CD14-positive monocyte (primary cell): ENCODE results near the gene ACSF3. TPM values are rescaled to one million over a fixed set of nuclear protein-coding genes. Genes with fewer than 3 reads are reported as not detected.

Source experiments
- DNase-seq, 3 donors: peaks; one replicate each; pipeline ENCODE4 v3.0.0-alpha.2; 2011 to 2022
- H2AFZ ChIP-seq: 2 replicates; pipeline ENCODE4 v1.6.0; 2012; ENCODE audit warnings: mild to moderate bottlenecking, low read depth, low read length, inconsistent platforms; ENCODE audit not compliant: insufficient read depth, poor library complexity, severe bottlenecking
- H3K27ac ChIP-seq, 2 donors: 1 replicate in 1 of 2; 2 replicates in 1 of 2; pipeline ENCODE4 v1.5.1; 2012 to 2013; ENCODE audit warnings: low read length in 2 of 2, control low read depth in 1 of 2, inconsistent platforms in 1 of 2, low read depth in 1 of 2, mild to moderate bottlenecking in 1 of 2
- H3K27me3 ChIP-seq, 2 donors: one replicate each; pipeline versions ENCODE4 v1.6.0 to v1.6.1; 2011 to 2013; ENCODE audit warnings: low read length in 2 of 2; ENCODE audit not compliant: control insufficient read depth in 2 of 2, insufficient read depth in 2 of 2
- H3K36me3 ChIP-seq, 2 donors: replicated peaks in 1 of 2; 1 replicate in 1 of 2; 2 replicates in 1 of 2; pipeline versions ENCODE4 v1.5.1 to v1.6.1; 2012 to 2013; ENCODE audit warnings: low read length in 2 of 2, control low read depth in 1 of 2, inconsistent platforms in 1 of 2, mild to moderate bottlenecking in 1 of 2; ENCODE audit not compliant: insufficient read depth in 2 of 2, control insufficient read depth in 1 of 2
- H3K4me1 ChIP-seq, 2 donors: 1 replicate in 1 of 2; 2 replicates in 1 of 2; pipeline versions ENCODE4 v1.5.1 to v1.6.1; 2012 to 2013; ENCODE audit warnings: low read length in 2 of 2, control low read depth in 1 of 2, inconsistent platforms in 1 of 2, mild to moderate bottlenecking in 1 of 2, moderate library complexity in 1 of 2; ENCODE audit not compliant: insufficient read depth in 2 of 2, control insufficient read depth in 1 of 2
- H3K4me2 ChIP-seq: replicated peaks from 2 replicates; pipeline ENCODE3; 2012; ENCODE audit warnings: low read length, moderate library complexity, mild to moderate bottlenecking; ENCODE audit not compliant: poor library complexity, severe bottlenecking; ENCODE audit errors: extremely low read depth
- H3K4me3 ChIP-seq, 3 experiments: fragments of 200-600 bp in 1 of 3; sonication (generic) in 1 of 3; replicated peaks in 1 of 3; 1 replicate in 2 of 3; 2 replicates in 1 of 3; pipeline ENCODE4 v1.5.1; 2011 to 2013; ENCODE audit warnings: low read length in 3 of 3, mild to moderate bottlenecking in 3 of 3, control low read depth in 2 of 3, low read depth in 2 of 3, inconsistent platforms in 1 of 3, moderate library complexity in 1 of 3
- H3K79me2 ChIP-seq: 2 replicates; pipeline ENCODE4 v1.6.0; 2012; ENCODE audit warnings: mild to moderate bottlenecking, control low read depth, inconsistent platforms, low read length, moderate library complexity; ENCODE audit not compliant: insufficient read depth
- H3K9ac ChIP-seq: 2 replicates; pipeline ENCODE4 v1.6.0; 2017; ENCODE audit warnings: low read length, mild to moderate bottlenecking; ENCODE audit not compliant: insufficient read depth, poor library complexity, severe bottlenecking
- H3K9me3 ChIP-seq, 2 donors: replicated peaks in 1 of 2; 1 replicate in 1 of 2; 2 replicates in 1 of 2; pipeline versions ENCODE4 v1.5.1 to v1.6.1; 2012 to 2013; ENCODE audit warnings: low read length in 2 of 2, control low read depth in 1 of 2; ENCODE audit not compliant: control insufficient read depth in 1 of 2, insufficient read depth in 1 of 2
- H4K20me1 ChIP-seq: 2 replicates; pipeline ENCODE4 v1.6.0; 2012; ENCODE audit warnings: mild to moderate bottlenecking, low read length, control low read depth, moderate library complexity; ENCODE audit not compliant: insufficient read depth
- H3K27ac Mint-ChIP-seq, 7 donors: one replicate each; pipeline ENCODE4 v1.8.0; 2020; ENCODE audit warnings: mild to moderate bottlenecking in 7 of 7, mixed read lengths in 7 of 7, moderate library complexity in 6 of 7, inconsistent platforms in 2 of 7
- H3K27me3 Mint-ChIP-seq, 3 donors: one replicate each; pipeline ENCODE4 v1.8.0; 2021 to 2022; ENCODE audit warnings: low read depth in 3 of 3, mild to moderate bottlenecking in 3 of 3, mixed read lengths in 3 of 3, moderate library complexity in 3 of 3, inconsistent platforms in 1 of 3
- H3K36me3 Mint-ChIP-seq, 2 donors: one replicate each; pipeline ENCODE4 v1.8.0; 2020; ENCODE audit warnings: mixed read lengths in 2 of 2, inconsistent platforms in 1 of 2, mild to moderate bottlenecking in 1 of 2
- H3K4me1 Mint-ChIP-seq: one replicate; pipeline ENCODE4 v1.8.0; 2020; ENCODE audit warnings: mild to moderate bottlenecking, mixed read lengths
- H3K4me3 Mint-ChIP-seq, 2 donors: one replicate each; pipeline ENCODE4 v1.8.0; 2020; ENCODE audit warnings: mild to moderate bottlenecking in 2 of 2, mixed read lengths in 2 of 2, moderate library complexity in 1 of 2
- H3K9me3 Mint-ChIP-seq, 7 donors: one replicate each; pipeline ENCODE4 v1.8.0; 2020 to 2022; ENCODE audit warnings: mixed read lengths in 7 of 7, mild to moderate bottlenecking in 6 of 7, moderate library complexity in 6 of 7, inconsistent platforms in 2 of 7
- CTCF ChIP-seq: fragments of 200-600 bp; IDR thresholded peaks from one replicate; pipeline ENCODE4 v1.8.0; 2022; ENCODE audit warnings: antibody characterized with exemption, mild to moderate bottlenecking
- WGBS: methylation state at CpG from one replicate; pipeline ENCODE4 v1.1.5; 2013; ENCODE audit warnings: missing lambda C conversion rate; ENCODE audit not compliant: insufficient coverage; 5-methylcytosine and 5-hydroxymethylcytosine counted together
- intact Hi-C, 2 donors: fragments of 100-400 bp; cut with micrococcal nuclease; formaldehyde crosslinking; loops; one replicate each; pipeline versions ENCODE4 v1.15.0 to v1.15.1; 2023
- polyA plus RNA-seq, 3 donors: library from polyadenylated mRNA; depleted of rRNA in 1 of 3; unstranded in 2 of 3; stranded (reverse) in 1 of 3; fragments of 300-500 nt in 2 of 3; fragments of >200 nt in 1 of 3; fragmentation: Illumina TruSeq in 2 of 3; gene quantifications; 1 replicate in 2 of 3; 2 replicates in 1 of 3; pipeline ENCODE4 v1.2.3, GENCODE V29; 2012 to 2021

The ACSF3 gene
- polyA plus RNA-seq, 3 donors, result 23.5 to 26.7 (median 26.4) TPM

- no peaks in the 10 kb centered on the region for H3K36me3 Mint-ChIP-seq
- H3K27me3 Mint-ChIP-seq, result peaks cover 2 to 14% (median 5%) of the 10 kb centered on the region in 3 donors
- Histone ChIP-seq H3K4me2 (no peak overlapping the region), H3K79me2 (peaks cover 6% of the 10 kb centered on the region), H3K9ac (no peak overlapping the region), H3K4me3 (no peak overlapping the region), H3K27ac (no peak overlapping the region), H3K9me3 (no peaks in the 10 kb centered on the region), H3K27me3 (no peaks in the 10 kb centered on the region), H2AFZ (no peak overlapping the region), H3K36me3 (no peaks in the 10 kb centered on the region), H4K20me1 (no peaks in the 10 kb centered on the region), H3K4me1 (peaks cover 8 to 23% of the 10 kb centered on the region in 2 donors)
- H3K27ac Mint-ChIP-seq, result no peak overlapping the region
- H3K9me3 Mint-ChIP-seq, result peaks cover 0 to 3% (median 2%) of the 10 kb centered on the region in 7 donors
- no peak for TF ChIP-seq CTCF
- 97% methylated on average over 11 of the region's 11 CpGs for WGBS
- H3K4me3 Mint-ChIP-seq, result no peak overlapping the region
- no peak for DNase-seq
- H3K4me1 Mint-ChIP-seq, result peaks cover 10% of the 10 kb centered on the region
- intact Hi-C loops, result no loop called here
Observed at GRCh38 chr16:89054714-89055113, 38.9 kb upstream of the ACSF3 start.

DNA sequence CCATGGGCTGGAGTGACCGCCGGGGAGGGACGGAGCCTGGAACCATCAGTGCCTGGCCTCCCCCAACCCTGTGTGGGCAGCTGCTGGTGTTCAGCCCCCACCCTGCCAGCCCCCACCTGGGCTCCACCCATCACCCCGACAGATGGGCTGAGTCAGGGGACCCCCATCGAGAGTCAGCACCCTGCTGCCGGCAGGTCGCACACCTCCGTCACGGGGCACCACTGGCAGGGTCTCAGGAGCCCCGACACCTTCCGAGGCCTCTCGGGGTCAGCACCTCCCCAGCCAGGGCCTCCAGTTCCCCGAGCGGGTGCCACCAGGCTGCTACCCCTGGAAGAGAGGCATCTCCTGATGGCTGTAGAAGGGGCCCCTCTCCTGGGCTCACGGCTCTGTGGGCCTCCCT is 38.3 kb upstream of the ACSF3 start:
- Histone ChIP-seq H3K4me3 (no peak overlapping the region), H4K20me1 (no peaks in the 10 kb centered on the region), H3K27ac (no peak overlapping the region), H3K9me3 (no peaks in the 10 kb centered on the region), H3K27me3 (no peaks in the 10 kb centered on the region), H3K4me2 (no peak overlapping the region), H3K9ac (no peak overlapping the region), H3K36me3 (no peaks in the 10 kb centered on the region), H2AFZ (no peak overlapping the region), H3K79me2 (peaks cover 6% of the 10 kb centered on the region), H3K4me1 (peaks cover 8 to 23% of the 10 kb centered on the region in 2 donors)
- intact Hi-C loops, result no loop called here
- no peaks in the 10 kb centered on the region for H3K36me3 Mint-ChIP-seq
- peaks cover 2 to 12% (median 5%) of the 10 kb centered on the region in 3 donors for H3K27me3 Mint-ChIP-seq
- H3K27ac Mint-ChIP-seq, result no peak overlapping the region
- no peak for TF ChIP-seq CTCF
- peaks cover 0 to 3% (median 2%) of the 10 kb centered on the region in 7 donors for H3K9me3 Mint-ChIP-seq
- 95% methylated on average over 14 of the region's 15 CpGs for WGBS
- DNase-seq, result no peak
- H3K4me1 Mint-ChIP-seq, result peaks cover 10% of the 10 kb centered on the region
- H3K4me3 Mint-ChIP-seq, result no peak overlapping the region
